Measurements from ENCODE around the gene PRKCH.

DNA sequence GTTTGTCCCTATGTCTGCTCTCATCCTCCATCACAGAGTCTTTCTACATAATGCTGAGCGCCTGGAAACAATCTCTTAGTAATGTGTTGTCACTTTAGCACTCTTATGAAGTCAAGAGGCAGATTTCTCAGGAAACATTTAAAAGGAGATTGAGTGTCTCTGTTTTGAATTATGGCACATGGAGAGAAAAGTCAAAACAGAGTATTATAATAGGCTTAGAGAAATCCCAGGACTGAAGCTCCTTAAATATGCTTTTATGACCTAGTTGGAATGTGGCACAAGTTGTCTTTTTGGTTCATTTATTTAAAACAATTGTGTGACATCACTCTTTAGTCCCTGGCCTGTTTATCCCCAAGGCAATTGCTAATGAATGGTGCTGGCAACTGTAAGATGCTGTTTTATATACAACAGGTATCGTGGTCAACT is 256.1 kb downstream of the PRKCH start:
- TF ChIP-seq GLIS3 (CRISPR knock-in tag; IDR thresholded peaks at IDR 0.05): peak; percentile 71; the same call in 1 of the 2 replicates
- TF ChIP-seq CSDC2 (CRISPR knock-in tag; IDR thresholded peaks at IDR 0.05): no peak
- TF ChIP-seq ISL1 (CRISPR knock-in tag; IDR thresholded peaks at IDR 0.05): peak; percentile 98

Measured in SK-N-SH treated with all-trans-retinoic acid at 6 μM for 48 hours (cell line).